Astrocyte of the spinal cord (primary cell): ENCODE results near the gene PTGIS.
A peak's percentile ranks its signal among the peaks of the same experiment; 100 is the strongest.

Experiments used
- DNase-seq: peaks from one replicate; pipeline ENCODE4 v3.0.0; 2011; ENCODE audit warnings: low read depth, low spot score
- H3K4me3 ChIP-seq: 2 replicates; pipeline ENCODE4 v1.5.1; 2011; ENCODE audit warnings: low read depth, mild to moderate bottlenecking, low read length, moderate library complexity
- CTCF ChIP-seq: IDR thresholded peaks from 2 replicates; pipeline ENCODE4 v1.5.1; 2012; ENCODE audit warnings: low read depth, mild to moderate bottlenecking, low read length, inconsistent platforms
- in situ Hi-C: cut with HindIII; loops from 2 replicates; pipeline ENCODE4 v1.10.0; 2017; ENCODE audit warnings: low sequenced_read_pairs

PTGIS gene

GRCh38 chr20:49589747-49590146 is 21.8 kb upstream of the PTGIS start:
- TF ChIP-seq CTCF = no peak
- in situ Hi-C loops = no loop called here
- no peak for DNase-seq
- no peak overlapping the region for H3K4me3 ChIP-seq

GRCh38 chr20:49587111-49587570 is 19.2 kb upstream of the PTGIS start:
- no peak for TF ChIP-seq CTCF
- H3K4me3 ChIP-seq = no peak overlapping the region
- peak; percentile 45 for DNase-seq
- in situ Hi-C loops = no loop called here

- in situ Hi-C loops = no loop called here
- TF ChIP-seq CTCF = no peak
- H3K4me3 ChIP-seq = no peak overlapping the region
- no peak for DNase-seq
Observed at GRCh38 chr20:49585585-49586245, 17.8 kb upstream of the PTGIS start.

GRCh38 chr20:49584418-49585382 is 16.8 kb upstream of the PTGIS start:
- H3K4me3 ChIP-seq = no peak overlapping the region
- in situ Hi-C loops = no loop called here
- TF ChIP-seq CTCF = no peak
- no peak for DNase-seq

- H3K4me3 ChIP-seq = no peak overlapping the region
- DNase-seq = peak; percentile 74
- in situ Hi-C loops = no loop called here
- no peak for TF ChIP-seq CTCF
Observed at GRCh38 chr20:49583669-49584417, 15.9 kb upstream of the PTGIS start.

- in situ Hi-C loops = no loop called here
- no peak overlapping the region for H3K4me3 ChIP-seq
- no peak for TF ChIP-seq CTCF
- DNase-seq = no peak
Observed at GRCh38 chr20:49583343-49583668, 15.4 kb upstream of the PTGIS start.
